CMK (cell line): ENCODE data around the gene NKD1.

Experiments used
- DNase-seq: peaks from one replicate; pipeline ENCODE4 v3.0.0-alpha.2; 2010; ENCODE audit warnings: low read depth

NKD1 gene

DNA sequence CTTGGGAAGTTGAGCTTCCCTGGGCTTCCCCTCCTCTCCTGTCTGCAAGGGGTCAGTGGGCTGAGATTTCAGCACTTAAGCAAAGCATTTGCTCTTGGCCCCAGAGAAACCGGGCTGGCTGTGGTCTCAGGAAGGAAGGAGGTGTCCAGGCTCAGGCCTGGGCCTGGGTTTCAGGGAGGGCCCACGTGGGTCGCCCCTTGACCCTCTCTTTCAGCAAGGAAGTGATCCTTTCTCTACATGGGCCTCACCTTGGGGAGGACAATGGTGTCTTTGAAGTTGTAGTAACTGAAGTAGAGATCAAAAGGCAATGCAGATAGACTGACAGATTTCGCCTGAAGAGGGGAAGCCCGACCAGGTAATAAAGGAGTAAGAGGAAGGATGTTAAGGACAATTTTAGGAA lies 147.9 kb downstream of the NKD1 start:
- no peak for DNase-seq

DNA sequence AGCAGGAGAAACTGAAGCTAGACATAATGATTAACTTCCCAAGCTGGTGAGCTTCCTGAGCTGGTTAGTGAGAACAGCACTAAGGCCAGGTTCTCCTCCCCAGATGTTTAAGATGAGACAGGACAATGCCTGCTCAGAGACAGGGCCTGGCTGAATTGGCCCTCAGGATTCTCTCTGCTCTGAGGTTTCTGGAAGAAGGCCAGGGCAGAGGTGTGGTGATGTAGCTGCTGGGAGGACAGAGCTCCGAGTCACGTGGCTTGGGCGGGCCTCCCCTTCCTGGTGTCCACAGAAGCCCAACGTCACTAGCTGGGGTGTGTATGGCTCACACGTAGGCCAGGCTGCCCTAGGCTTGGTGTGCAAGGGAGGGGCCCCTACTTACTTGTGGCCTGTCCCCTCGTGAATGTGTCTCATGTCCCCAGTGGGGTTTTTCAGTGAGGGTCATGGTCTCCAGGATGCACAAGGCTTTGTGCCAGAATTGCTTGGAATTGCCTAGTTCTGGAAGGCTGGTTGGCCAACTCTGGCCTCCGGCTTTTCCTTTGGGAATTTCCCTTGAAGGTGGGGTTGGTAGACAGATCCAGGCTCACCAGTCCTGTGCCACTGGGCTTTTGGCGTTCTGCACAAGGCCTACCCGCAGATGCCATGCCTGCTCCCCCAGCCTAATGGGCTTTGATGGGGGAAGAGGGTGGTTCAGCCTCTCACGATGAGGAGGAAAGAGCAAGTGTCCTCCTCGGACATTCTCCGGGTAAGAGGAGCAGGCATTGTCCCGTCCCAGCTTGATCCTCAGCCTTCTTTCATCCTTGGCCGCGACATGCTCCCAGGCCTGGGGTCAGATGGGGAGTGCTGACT lies 148.6 kb downstream of the NKD1 start:
- peak; percentile 53 for DNase-seq

DNA sequence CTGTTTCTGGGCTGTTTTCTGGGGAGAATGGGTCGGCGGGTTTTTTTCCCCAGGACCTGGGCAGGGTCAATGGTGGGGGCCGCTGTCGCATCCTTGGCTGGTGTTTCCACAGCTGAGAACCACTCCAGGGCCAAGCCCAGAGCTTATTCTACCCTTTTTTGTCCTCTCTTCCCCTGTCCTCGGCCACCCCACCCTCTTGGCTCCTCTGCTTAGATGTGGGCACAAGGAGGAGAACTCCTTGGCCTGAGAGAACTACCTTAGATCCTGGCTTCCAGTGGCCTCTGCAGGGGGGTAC lies 149.2 kb downstream of the NKD1 start:
- no peak for DNase-seq

DNA sequence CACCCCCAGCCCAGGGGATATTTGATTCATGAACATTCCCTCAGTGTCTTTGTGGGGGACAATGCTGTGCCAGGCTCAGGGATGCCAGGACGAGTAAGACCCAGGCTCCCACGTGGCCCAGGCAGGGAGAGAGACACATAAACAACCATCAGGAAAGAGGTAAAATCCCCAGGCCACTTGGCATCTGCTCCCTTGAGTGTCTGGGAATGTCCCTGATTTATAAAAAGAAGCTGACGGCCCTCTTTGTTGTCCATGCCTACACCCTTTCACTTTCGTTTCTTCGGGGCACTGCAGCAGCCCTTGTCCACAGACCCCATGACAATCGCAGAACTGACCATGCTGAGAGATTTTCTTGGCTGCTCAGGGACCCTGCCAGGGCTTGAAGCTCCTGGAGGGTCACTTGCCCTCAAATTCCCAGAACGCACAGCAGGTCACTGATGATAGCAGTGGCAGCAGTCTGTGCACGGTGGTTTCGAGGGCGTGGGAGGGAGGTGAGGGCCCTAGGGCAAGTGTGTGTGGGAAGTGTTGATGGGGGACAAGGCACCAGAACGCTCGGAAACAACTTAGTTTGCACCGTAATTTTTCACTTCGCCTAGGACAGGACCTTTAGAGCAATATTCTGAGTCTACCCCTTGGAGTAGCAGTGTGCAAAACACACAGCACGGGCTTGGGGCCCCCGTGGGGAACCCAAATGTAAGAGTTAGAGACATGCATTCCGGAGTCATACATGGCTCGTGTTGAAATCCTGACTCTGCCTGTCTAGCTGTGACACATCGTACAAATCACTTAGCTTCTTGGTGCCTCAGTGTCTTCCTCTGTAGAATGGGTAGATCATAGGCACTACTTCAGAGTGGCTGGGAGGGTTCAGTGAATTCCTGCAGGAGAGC lies 149.9 kb downstream of the NKD1 start:
- no peak for DNase-seq
